Upper lobe of right lung (tissue), 1 donor: ENCODE data around the gene CCDC112. TPM values are rescaled to one million over a fixed set of nuclear protein-coding genes. Genes with fewer than 3 reads are reported as not detected.
A peak's percentile ranks its signal among the peaks of the same experiment; 100 is the strongest.
"Not testable (repeated sequence)": the region's sequence is repeated elsewhere in the genome, so short reads cannot be mapped to it uniquely, and the experiment has no call there.

Experiments used
- ATAC-seq: fragments of 200-7000 bp; cut with Tn5 transposase; one replicate; pipeline ENCODE4 v1.9.1; 2020; ENCODE audit warnings: mild to moderate bottlenecking, moderate library complexity
- DNase-seq: peaks from one replicate; pipeline ENCODE4 v3.0.0-alpha.2; 2020
- H3K27ac ChIP-seq: fragments of 200-600 bp; one replicate; pipeline ENCODE4 v1.8.0; 2022
- H3K27me3 ChIP-seq: fragments of 200-600 bp; one replicate; pipeline ENCODE4 v1.8.0; 2022; ENCODE audit warnings: mild to moderate bottlenecking
- H3K36me3 ChIP-seq: fragments of 200-600 bp; one replicate; pipeline ENCODE4 v1.8.0; 2022
- H3K4me1 ChIP-seq: fragments of 200-600 bp; one replicate; pipeline ENCODE4 v1.8.0; 2022
- H3K4me3 ChIP-seq: fragments of 200-600 bp; one replicate; pipeline ENCODE4 v1.8.0; 2022; ENCODE audit warnings: mild to moderate bottlenecking
- H3K9me3 ChIP-seq: fragments of 200-600 bp; one replicate; pipeline ENCODE4 v1.8.0; 2022
- intact Hi-C: fragments of 100-400 bp; cut with DNase I; formaldehyde crosslinking; loops from one replicate; pipeline ENCODE4 v1.11.0; 2022
- total RNA-seq: library from RNA; stranded (reverse); fragmentation: NEBNext Ultra II Directional; extraction: Animal tissue kit (Norgen Biotek cat#: 25700); gene quantifications from one replicate; pipeline ENCODE4 v1.2.1, GENCODE V29; 2021
- TF ChIP-seq, protein P1 (sequence below): fragments of 200-600 bp; IDR thresholded peaks from one replicate; pipeline ENCODE4 v1.8.0; 2022; ENCODE audit warnings: antibody characterized with exemption
- donor health status: DM: no; HTN: yes; CAD: no; lungs with severe emphysema.

Gene CCDC112
- total RNA-seq, 1 donor from 2014 or later, result 6.6 TPM

DNA sequence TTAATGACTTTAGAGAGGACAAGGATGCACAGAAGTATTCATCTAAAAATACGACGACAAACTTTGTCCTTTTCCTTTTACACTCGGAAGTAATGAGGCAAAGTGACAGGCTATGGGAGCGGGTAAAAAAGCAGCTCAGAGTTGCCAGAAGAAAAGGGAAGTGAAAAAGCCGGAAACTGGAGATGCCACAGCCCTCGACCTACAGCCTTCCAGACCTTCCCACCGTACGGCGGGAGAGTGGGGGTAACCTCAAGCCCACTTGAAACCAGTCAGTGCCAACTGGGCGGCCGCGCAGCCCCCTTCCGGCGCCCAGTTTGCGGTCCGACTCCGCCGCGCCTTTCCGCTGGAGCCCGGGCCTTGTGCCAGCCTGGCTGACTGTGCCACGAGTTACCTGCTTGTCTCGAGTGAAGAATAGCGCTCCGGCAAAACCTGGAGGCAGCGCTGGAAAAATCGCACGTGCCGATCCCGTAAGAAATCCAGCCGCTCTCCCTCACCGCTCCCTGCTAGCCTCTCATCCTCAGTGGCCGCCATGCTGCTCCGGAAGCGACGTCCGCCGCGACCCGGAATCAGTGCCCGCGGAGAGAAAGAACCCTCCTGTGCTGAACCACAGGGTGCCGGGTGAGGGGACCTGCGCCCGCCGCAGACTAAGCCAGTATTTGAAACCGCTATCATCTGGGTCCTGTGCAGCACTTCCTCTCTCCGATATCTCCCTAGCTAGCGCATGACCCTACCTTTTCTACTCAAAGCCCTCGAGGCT lies 34.0 kb downstream of the CCDC112 start, which contains the start of gene PGGT1B:
TSS of gene PGGT1B (minus strand) at position 557 of the 757 bp plus-strand sequence. CDS start at position 531, 26 bp downstream.
- peaks cover 26% of the 10 kb centered on the region for H3K4me1 ChIP-seq
- peaks cover 4% of the 10 kb centered on the region for H3K36me3 ChIP-seq
- H3K4me3 ChIP-seq, result peak within 1 kb of the TSS; percentile 86
- TF ChIP-seq, protein P1, sequence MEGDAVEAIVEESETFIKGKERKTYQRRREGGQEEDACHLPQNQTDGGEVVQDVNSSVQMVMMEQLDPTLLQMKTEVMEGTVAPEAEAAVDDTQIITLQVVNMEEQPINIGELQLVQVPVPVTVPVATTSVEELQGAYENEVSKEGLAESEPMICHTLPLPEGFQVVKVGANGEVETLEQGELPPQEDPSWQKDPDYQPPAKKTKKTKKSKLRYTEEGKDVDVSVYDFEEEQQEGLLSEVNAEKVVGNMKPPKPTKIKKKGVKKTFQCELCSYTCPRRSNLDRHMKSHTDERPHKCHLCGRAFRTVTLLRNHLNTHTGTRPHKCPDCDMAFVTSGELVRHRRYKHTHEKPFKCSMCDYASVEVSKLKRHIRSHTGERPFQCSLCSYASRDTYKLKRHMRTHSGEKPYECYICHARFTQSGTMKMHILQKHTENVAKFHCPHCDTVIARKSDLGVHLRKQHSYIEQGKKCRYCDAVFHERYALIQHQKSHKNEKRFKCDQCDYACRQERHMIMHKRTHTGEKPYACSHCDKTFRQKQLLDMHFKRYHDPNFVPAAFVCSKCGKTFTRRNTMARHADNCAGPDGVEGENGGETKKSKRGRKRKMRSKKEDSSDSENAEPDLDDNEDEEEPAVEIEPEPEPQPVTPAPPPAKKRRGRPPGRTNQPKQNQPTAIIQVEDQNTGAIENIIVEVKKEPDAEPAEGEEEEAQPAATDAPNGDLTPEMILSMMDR, result no peak
- H3K27me3 ChIP-seq, result no peaks in the 10 kb centered on the region
- no peaks in the 10 kb centered on the region for H3K9me3 ChIP-seq
- peak; percentile 98 for ATAC-seq
- peak; percentile 89 for DNase-seq
- peak within 1 kb of the TSS; percentile 93 for H3K27ac ChIP-seq
- intact Hi-C loops, result no loop called here

DNA sequence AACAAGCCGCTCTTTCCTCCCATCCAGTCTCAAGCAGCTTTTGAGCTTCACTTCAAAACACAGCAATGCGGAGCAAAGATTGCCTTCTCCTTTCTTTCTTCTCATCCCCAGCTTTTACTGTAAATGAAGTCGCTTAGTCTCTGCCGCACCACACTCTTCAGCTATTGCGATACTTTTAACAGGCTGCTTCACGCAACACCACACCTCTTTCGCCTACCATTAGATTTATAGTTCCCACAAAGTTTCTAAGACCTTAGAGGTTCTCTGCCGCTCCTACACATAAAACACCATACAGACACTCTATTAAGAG lies 34.5 kb downstream of the CCDC112 start:
- Histone ChIP-seq H3K9me3 (no peaks in the 10 kb centered on the region), H3K4me3 (peak overlapping the region; percentile 86), H3K36me3 (no peaks in the 10 kb centered on the region), H3K4me1 (peaks cover 26% of the 10 kb centered on the region), H3K27ac (peak overlapping the region; percentile 93), H3K27me3 (no peaks in the 10 kb centered on the region)
- DNase-seq (no peak), ATAC-seq (peak; percentile 45)
- intact Hi-C loops, result no loop called here
- TF ChIP-seq, protein P1, result no peak

DNA sequence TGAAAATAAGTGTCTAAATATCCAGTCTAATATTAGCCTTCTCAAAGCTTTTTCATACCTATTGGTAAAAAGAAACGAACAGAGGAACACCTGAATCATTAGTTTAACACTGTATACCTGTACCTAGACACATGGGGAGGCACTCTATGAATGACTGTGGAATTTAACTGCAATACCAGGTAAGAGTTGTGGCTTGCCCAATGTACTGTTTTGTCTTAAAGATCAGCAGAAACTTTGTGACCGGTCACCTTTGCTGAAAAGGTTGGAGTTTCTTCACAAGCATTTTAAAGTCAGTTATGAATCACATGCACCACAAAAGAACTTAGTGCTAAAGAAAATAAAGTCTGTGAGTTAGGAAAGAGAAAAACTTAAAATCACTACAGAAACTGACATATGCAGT lies 36.2 kb downstream of the CCDC112 start:
- ATAC-seq (no peak), DNase-seq (no peak)
- TF ChIP-seq, protein P1, result no peak
- no peak overlapping the region for H3K27ac ChIP-seq
- H3K36me3 ChIP-seq, result no peaks in the 10 kb centered on the region
- H3K27me3 ChIP-seq, result no peaks in the 10 kb centered on the region
- intact Hi-C loops, result no loop called here
- no peaks in the 10 kb centered on the region for H3K9me3 ChIP-seq
- no peak overlapping the region for H3K4me3 ChIP-seq
- H3K4me1 ChIP-seq, result peaks cover 26% of the 10 kb centered on the region

DNA sequence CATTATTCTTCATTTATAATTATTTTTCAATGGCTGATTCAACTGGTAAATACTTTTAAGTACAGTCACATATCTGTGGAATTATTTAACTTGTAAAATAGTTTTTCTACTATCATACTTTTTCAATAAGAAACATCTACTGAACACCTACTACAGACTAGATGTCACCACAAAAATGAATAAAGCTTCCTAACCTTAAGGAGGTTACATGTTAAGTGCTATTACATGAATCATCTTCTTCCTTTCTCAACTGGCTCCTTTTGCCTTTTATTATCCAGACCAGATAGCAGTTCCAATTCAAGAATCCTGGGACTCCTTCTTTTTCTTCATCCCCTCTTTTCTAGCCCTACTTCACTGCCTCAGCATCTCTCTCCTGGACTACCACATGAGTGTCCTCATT lies 38.5 kb downstream of the CCDC112 start:
- Histone ChIP-seq H3K36me3 (no peaks in the 10 kb centered on the region), H3K4me1 (peaks cover 24% of the 10 kb centered on the region), H3K4me3 (no peak overlapping the region), H3K27me3 (no peaks in the 10 kb centered on the region), H3K9me3 (no peaks in the 10 kb centered on the region), H3K27ac (no peak overlapping the region)
- DNase-seq (no peak), ATAC-seq (no peak)
- intact Hi-C loops, result no loop called here
- TF ChIP-seq, protein P1, result no peak

DNA sequence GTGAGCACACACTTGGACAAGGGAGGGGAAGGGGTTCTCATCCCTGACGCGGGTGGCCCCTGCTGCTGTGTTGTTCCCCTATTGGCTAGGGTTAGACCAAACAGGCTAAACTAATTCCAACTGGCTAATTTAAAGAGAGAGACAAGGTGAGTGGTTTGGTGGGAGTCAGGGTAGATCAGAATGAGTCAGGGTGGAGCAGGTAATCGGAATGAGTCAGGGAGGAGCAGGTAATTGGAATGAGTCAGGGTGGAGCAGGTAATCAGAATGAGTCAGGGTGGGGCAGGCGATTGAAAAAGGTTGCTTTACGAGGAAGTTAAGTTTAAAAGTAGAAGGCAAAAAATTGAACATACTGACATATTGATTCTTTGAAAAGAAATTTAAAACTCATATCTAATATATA lies 47.1 kb downstream of the CCDC112 start:
- H3K27me3 ChIP-seq, H3K36me3 ChIP-seq, DNase-seq, intact Hi-C loops, H3K4me1 ChIP-seq, ATAC-seq, H3K4me3 ChIP-seq, H3K27ac ChIP-seq, H3K9me3 ChIP-seq: not testable (repeated sequence)

DNA sequence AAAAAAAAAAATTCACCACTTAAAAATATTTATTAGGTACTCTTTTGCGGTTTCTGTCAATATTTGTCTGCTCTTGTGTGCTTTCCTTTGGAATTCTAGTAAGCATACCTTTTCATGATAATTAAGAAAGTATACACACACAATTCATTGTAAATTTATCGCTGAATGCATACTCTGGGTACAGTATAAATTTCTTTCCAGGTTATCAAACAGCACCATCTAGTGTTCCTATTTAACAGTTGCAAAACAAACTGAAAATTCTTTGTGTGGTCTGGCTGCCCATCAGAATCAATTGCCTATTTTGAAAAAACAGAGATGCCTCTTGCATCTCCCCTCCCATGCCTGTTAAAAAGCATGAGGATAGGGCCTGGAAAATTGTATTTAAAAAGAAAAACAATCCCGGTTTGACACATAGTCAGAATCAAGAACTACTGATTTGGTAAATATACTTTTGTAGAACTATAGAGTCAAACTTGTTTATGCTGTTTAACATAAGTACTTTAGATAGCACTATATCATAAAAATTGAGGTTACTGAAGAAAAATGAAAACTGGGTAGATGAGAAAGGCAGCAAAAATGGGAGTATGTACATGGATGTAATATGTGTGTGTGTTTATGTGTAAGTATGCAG lies 50.0 kb downstream of the CCDC112 start:
- intact Hi-C loops, result no loop called here
- DNase-seq (no peak), ATAC-seq (peak; percentile 72)
- H3K27ac ChIP-seq, result no peak overlapping the region
- TF ChIP-seq, protein P1, result peak; percentile 74
- H3K4me3 ChIP-seq, result no peak overlapping the region
- H3K27me3 ChIP-seq, result no peaks in the 10 kb centered on the region
- H3K9me3 ChIP-seq, result no peaks in the 10 kb centered on the region
- peaks cover 10% of the 10 kb centered on the region for H3K36me3 ChIP-seq
- peaks cover 4% of the 10 kb centered on the region for H3K4me1 ChIP-seq
